HG03439 (cell line): ENCODE measurements around the gene PCCA.
"Not testable (repeated sequence)": the region's sequence is repeated elsewhere in the genome, so short reads cannot be mapped to it uniquely, and the experiment has no call there.

ENCODE experiments used
- ATAC-seq: cut with Tn5 transposase; IDR thresholded peaks from one replicate; pipeline ENCODE4 v1.9.1; 2021; ENCODE audit warnings: mild to moderate bottlenecking, moderate library complexity; ENCODE audit not compliant: unreplicated experiment

PCCA gene

DNA sequence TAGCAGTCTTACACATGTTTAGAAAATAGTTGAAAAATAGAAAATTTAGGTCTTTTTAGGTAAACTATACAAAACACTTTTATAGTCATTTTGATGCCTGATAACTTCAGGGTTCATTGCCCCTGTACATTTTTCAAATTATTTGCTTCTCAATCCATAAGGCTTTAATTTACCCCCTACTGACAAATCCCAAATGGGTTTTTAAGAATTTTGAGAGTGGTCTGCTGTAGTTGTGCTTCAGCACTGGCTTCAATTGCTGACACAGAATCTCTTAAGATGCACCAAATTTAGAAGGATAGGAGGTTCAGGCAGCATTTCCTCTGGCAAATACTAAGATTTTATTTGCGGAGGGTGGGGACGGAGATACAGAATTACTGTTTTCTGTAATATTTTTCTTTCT is 89.4 kb downstream of the PCCA start:
- ATAC-seq = no peak

DNA sequence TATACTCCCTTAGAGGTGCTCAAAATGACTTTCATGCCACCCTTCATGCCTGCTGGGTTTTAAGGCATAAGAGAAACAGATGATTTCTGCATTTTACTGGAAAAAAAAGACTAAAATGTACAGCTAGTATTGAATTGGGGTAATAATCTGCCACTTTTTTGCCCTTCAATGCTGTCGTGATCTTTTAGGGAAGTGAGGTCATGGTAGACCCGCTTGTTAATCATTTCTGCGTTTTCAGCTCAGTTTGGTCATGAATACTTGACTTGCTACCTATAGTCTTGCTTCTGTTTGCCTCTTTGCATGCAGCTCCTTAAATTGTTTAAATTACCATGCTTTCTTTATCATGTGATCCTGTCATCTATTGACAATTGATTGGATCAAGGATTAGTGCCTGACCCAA is 90.4 kb downstream of the PCCA start:
- ATAC-seq = no peak

DNA sequence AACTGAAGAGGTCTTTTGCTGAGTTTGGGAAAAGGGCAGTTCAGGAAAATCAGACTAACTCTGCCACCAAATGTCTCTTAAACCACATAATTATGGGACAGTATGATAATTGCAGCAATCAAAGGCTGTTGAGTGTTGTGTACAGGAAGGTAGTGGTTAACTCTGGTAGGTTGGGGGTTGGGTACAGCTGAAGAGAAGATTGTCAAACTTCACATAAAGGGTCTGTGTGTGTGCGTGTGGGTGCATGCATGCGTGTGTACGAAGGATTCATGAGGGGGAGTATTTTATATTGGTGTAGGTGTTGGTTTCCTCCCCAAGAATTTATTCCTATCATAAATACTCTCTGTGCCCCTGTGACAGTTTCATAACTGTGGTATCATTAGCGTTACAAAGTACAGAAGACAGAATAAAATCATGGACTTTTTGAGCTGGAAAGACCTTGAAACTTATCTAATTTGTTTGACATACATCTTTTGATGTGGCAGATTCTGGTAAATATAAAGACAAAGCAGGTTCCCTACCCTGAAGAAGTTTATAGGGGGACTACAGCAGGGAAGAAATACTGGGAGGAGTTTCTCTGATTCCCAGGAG is 94.1 kb downstream of the PCCA start:
- ATAC-seq = no peak

DNA sequence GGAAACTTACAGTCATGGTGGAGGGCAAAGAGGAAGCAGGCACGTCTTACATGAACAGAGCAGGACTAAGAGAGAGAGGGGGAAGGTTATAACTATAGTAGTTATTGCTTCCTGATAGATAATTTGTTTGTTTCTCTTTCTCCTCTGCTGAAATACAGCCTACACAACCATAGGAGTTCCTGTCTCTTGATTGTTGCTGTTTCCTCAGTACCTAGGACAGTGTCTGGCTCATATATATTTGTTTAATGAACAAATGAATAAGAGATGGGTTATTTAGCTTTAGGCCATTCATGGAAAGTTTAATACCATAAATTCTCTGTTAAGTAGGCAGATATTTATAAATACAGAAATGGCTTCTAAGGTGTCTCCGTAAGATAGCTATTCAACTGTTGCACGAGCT is 95.2 kb downstream of the PCCA start:
- ATAC-seq = no peak

DNA sequence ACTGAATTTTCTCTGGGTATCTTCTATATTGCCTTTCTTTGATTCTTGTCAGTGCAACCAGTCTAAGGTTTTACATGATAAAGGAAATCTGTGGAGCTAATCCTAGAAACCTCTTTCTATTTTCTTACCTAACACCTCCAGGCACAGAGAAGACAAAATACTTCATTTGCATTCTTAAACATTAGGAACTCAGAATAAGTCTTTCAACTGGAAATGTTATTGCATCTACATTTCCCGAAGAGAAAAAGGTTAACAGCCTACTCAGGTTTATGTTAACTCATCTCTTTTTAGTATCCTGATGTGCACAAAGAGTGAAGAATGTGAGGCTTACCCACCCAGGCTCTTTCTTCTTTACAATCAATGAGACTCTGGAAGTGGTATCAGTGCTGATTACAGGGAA is 106.7 kb downstream of the PCCA start:
- no peak for ATAC-seq

DNA sequence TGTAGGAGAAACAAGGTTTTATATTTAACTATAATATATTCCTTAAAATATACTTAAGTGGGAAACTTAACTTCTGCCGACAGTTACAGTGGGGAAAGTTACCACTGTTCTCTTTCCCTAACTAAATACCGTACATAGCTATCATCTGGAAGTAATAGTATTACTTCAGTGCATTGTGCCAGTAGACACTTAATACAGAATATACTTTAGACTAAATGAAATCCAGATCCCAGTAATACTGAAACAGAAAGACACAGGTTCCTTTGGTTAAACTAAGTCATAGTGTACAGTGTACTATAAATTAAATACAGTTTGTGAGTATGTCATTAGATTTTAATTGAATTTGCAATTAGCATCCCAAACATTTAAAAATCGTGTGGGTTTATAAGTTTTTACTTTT is 107.5 kb downstream of the PCCA start:
- ATAC-seq = no peak

DNA sequence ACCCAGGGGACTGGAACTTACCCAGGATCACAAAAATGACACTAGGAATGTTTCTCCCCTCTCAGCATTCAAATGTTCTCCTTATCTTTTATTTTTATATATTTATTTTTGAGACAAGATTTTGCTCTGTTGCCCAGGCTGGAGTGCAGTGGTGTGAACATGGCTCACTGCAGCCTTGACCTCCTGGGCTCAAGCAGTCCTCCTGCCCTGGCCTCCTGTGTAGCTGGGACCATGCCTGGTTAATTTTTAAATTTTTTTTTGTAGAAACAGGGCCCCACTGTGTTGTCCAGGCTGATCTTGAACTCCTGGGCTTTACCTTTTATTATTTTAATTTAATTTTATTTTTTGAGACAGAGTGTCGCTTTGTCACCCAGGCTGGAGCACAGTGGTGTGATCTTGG is 108.2 kb downstream of the PCCA start:
- ATAC-seq = no peak

DNA sequence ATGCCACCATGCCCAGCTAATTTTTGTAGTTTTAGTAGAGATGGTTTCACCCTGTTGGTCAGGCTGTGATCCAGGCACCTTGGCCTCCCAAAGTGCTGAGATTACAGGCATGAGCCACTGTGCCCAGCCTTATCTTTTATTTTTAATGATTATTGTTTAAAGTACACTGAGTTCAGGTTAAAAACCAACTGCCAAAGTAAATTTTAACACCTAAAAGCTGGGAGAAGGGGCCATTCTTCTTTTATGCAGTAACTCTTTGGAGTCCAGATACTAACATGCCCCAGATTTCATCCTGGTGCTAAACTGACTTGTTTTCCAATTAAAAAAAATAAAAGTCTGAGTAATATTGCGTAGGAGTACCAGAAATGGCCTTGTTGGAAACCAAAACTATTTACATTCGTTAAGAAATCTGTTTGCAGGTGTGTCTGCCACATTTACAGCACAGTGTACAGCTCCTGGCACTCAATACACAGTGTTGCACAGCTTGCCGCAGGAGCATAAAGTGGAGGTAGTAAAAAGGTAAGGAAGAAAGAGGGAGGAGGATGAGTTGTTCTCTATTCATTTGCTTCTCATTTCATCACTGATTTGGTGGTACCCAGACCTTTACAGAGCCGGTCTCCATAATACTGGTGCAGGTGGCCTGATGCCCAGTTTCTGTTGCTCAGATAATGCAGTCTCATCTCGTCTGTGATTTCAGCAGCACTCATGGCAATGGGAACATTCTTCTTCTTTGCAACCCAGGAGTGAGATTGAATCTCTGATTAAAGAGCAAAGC is 108.9 kb downstream of the PCCA start:
- ATAC-seq = no peak

DNA sequence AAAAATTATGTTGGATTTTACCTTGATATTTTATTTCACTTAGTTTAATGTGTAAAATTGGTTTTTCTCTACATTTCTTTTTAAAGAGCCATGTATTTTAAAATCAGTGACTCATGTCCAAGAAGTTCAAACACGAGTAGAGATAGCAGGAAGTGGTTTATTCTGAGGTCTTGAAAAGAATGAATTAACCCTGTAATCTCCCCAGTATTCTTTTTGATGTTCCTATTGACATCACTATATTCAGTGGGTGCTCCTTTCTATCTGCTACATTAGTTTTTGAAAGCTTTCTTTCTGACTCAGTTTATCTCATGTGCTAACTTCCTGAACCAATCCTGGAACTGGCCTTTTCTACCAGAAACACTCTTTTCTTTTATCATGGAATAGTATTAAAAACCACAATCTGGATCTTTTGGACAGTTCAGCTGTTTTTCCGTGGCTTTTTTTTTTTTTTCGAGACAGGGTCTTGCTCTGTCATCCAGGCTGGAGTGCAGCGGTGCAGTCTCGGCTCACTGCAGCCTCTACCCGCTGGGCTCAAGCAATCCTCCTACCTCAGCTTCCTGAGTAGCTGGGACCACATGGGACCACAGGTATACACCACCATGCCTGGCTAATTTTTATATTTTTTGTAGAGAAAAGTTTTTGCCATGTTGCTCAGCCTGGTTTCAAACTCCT is 114.9 kb downstream of the PCCA start:
- no peak for ATAC-seq

DNA sequence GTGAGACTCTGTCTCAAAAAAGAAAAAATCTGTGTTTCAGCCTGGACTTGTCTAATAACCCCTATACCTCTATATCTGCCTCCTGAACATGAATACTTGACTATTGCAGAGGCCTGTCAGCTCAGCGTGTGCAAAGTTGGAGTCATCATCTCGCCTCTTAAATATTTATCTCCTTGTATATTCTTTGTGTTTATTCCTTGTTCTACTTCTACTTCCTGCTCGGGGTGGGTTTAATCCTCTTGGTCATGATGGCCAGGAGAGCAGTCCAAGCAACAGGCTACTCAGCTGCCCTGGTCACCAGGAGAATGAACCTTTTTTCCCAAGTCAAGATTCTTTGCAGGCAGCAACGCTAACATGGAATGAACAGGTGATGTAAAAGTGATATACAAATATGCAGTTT is 119.1 kb downstream of the PCCA start:
- ATAC-seq = no peak

DNA sequence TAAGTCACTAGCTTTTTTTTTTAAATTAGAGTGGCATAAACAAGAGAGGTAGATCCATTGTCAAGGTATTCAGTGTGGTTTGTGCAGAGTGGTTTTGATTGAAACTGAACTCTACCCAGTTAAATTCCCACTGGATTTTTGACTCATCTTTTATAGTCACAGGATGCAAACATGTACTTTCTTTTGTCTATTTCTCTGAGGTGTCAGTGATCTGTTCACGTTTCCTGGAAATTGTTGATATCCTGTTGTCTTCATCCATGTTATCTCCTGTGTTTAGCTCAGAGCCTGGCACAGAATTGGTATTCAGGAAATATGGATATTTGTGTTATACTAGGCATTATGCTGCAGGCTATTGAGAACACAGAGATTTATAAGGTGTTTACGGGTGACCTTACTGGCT is 119.7 kb downstream of the PCCA start:
- no peak for ATAC-seq

DNA sequence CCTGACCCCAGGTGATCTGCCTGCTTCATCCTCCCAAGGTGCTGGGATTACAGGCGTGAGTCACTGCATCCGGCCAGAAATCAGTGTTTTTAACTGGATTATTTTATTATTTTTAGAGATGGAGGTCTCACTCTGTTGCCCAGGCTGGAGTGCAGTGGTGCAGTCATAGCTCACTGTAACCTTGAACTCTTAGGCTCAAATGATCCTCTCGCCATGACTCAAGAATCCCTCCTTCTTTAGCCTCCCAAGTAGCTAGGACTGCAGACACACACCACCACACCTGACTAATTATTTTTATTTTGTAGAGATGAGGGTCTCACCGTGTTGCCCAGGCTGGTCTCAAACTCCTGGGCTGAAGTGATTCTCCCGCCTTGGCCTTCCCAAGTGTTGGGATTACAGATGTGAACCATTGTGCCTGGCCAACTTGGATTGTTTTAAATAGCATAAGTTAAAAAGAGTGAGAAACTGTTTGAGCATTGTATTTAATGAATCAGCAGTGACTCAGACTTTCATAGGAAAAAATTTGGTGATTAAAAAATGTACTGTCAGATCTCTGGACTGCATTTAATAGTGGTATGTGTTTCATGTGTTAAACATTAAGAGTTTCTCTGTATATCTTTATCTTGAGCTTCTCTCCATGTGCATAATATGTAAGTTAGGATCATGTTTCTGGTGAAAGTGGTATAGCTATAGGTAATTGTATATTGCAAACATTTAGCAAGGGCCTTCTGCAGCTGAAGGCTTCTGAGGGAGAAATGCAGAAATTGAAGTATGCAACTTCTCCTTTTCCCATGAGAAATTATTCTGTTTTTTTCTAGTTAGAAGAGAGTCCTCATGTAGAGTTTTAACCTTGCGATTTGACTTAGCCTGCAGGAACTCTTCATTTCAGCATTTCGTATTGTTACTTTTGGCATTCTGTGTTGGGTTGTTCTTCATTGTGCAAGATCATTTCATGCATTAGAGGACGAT is 121.2 kb downstream of the PCCA start:
- no peak for ATAC-seq

DNA sequence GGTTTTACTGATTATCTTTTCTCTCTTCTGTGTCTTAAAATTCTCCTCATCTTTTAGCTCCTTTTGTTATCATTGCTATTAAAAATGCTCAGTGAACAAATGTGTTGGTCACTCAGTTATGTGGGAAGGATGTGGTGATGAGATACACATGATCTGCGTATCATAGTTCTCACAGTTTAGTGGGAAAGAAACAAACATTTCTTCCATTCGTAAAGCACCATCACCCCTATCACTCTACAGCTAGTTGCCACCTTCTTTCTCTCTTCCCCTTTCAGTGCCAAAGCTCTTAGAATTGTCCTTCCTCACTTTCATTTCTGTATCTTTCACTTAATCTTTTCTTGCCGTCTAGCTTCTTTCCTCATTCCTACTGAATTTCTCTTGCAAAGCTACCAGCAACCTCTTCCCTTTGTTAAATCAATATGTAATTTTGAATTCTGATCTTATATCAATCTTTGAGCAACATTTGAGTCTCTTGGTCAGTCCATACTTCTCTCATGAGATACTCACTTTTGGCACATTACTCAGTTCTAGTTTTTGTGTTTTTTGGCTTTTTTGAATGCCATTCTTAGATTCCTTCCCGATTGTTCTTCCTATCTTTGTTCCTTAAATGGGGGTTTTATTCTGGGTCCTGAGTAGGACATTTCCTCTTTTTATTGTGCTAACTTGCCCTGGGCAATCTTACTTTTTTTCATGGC is 122.3 kb downstream of the PCCA start:
- ATAC-seq = no peak

DNA sequence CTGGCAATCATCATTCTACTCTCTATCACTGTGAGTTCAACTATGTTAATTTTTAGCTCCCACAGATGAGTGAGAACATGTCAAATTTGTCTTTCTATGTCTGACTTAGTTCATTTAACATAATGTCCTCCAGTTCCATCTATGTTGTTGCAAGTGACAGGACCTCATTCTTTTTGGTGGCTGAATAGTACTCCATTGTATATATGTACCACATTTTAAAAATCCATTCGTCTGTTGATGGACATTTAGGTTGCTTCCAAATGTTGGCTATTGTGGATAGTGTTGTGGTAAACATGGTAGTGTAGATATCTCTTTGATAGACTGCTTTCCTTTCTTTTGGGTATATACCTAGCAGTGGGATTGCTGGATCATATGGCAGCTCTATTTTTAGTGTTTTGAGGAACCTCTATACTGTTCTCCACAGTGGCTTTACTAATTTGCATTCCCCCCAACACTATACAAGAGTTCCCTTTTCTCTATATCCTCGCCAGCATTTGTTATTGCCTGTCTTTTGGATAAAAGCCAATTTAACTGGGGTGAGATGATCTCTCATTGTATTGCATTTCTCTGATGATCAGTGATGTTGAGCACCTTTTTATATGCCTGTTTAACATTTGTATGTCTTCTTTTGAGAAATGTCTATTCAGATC is 124.1 kb downstream of the PCCA start:
- no peak for ATAC-seq

DNA sequence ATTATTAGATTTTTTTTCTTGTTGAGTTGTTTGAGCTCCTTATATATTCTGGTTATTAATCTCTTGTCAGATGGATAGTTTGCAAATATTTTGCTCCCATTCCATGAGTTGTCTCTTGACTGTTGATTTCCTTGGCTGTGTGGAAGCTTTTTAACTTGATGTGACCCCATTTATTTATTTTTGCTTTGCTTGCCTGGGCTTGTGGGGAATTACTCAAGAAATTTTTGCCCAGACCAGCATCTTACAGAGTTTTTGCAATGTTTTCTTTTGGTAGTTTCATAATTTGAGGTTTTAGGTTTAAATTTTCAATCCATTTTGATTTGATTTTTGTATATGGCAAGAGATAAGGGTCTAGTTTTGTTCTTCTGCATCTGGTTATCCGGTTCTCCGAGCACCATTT is 124.7 kb downstream of the PCCA start:
- no peak for ATAC-seq

DNA sequence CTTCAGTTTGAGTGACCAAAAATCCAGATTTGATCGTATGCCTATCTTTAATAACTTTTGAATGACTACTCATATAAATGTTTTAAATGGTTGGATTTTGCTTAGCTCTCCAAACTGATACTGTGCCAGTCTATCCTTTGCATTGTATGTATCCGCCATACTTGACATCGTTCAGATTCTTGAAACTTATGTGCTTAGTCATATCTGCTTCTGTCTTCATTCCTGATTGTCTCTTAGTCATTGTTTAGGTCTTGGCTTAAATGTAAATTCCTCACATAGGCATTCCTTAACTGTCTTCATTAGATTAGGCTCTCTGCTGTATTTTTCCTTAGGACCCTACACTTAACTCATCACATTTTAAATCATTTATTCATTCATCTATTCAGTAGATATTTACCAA is 126.0 kb downstream of the PCCA start:
- no peak for ATAC-seq

DNA sequence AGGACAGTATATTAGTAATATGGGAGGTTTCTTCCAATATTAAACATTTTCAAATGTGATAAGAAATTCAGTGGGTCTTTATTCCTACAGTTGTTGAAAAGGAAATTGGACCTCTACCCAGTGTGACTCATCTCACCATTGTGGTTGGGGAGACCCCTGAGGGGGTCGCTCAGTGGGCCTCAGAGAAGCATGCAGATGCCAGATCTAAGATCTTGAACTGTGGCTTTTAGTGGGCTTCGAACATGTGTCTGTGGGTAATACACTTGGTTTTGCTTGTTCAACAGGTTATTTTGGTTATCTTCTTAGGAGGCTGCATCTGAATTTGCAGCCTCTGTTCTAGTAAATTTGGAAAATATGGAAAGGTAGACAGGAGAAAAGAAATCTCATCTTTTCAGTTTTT is 132.3 kb downstream of the PCCA start:
- no peak for ATAC-seq

DNA sequence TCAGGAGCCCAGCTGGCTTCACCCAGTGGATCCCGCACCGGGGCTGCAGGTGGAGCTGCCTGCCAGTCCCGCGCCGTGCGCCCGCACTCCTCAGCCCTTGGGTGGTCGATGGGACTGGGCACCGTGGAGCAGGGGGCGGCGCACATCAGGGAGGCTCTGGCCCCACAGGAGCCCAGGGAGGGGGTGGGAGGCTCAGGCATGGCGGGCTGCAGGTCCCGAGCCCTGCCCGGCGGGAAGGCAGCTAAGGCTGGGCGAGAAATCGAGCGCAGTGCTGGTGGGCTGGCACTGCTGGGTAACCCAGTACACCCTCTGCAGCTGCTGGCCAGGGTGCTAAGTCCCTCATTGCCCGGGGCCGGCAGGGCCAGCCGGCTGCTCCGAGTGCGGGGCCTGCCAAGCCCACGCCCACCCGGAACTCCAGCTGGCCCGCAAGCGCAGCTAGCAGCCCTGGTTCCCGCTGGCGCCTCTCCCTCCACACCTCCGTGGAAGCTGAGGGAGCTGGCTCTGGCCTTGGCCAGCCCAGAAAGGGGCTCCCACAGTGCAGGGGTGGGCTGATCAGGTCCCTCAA is 135.2 kb downstream of the PCCA start:
- not testable (repeated sequence) for ATAC-seq

DNA sequence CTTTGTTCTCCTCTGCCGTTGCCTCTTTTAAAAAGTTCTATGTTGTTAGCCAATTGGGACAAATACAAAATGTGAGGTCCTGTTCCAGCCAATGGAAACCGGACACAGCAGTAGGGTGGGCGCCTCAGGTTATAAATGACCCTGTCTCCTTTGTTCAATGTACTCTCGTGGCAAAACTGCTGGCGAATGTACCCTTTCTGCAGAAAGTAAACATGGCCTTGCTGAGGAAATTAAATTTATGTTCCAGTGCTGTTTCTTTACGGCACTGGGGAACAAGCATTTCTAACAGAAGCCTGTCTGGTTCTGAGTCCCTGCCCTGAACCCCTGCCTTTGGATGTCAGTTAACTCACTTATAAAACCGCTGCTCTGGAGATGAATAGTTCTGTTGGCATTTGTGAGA is 140.7 kb downstream of the PCCA start:
- ATAC-seq = no peak

DNA sequence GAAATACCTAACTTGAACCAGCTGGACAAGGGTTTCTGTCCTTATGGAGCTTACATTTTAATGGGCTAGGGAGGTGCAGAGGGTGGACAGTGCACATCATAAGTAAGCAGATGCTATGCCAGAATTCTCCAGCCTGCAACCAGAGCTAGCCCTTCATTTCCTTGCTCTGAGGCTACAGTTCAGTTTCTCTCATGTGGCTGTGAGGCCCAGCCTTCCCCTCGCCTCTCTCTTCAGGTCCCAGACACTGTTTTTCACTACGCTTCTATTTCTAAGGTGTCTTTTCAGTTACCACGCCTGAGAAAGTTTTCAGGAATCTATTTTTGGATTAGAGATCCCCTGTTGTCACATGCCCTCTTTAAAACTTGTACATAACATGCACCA is 141.9 kb downstream of the PCCA start:
- no peak for ATAC-seq
